C4-2B (cell line): ENCODE measurements around the gene TJP1.

Experiments
- ZFX ChIP-seq: fragments of 450-650 bp; IDR thresholded peaks from 2 replicates; pipeline ENCODE4 v1.6.1; 2017
- TF ChIP-seq, protein P1 (sequence below): fragments of 450-650 bp; conservative IDR thresholded peaks from 2 replicates; pipeline ENCODE4 v1.5.1; 2017; ENCODE audit warnings: mild to moderate bottlenecking

DNA sequence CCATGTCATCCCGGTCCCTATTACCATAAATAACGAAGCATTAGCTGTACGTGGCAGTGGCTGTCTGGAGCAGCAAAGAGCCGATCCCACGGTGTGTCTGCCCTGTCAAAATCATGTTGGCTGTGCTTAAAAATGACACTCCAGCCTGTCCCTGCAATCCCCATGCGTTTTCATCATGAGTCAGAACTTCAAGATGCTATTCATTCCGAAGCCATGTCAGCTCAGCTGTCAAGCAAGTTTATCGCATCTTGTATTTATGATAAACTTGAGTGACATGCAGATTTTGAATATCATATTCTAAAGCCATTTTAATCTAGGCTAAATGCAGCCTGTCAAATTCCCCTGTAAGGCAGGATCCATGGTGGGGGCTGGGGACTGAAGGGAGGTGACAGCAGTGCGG is 152.4 kb downstream of the TJP1 start:
- TF ChIP-seq, protein P1, sequence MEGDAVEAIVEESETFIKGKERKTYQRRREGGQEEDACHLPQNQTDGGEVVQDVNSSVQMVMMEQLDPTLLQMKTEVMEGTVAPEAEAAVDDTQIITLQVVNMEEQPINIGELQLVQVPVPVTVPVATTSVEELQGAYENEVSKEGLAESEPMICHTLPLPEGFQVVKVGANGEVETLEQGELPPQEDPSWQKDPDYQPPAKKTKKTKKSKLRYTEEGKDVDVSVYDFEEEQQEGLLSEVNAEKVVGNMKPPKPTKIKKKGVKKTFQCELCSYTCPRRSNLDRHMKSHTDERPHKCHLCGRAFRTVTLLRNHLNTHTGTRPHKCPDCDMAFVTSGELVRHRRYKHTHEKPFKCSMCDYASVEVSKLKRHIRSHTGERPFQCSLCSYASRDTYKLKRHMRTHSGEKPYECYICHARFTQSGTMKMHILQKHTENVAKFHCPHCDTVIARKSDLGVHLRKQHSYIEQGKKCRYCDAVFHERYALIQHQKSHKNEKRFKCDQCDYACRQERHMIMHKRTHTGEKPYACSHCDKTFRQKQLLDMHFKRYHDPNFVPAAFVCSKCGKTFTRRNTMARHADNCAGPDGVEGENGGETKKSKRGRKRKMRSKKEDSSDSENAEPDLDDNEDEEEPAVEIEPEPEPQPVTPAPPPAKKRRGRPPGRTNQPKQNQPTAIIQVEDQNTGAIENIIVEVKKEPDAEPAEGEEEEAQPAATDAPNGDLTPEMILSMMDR, result no peak
- TF ChIP-seq ZFX, result no peak
